Mesenchymal stem cell (in vitro differentiated cells and primary cell): ENCODE measurements around the gene DOCK6.
A peak's percentile ranks its signal among the peaks of the same experiment; 100 is the strongest.

Source experiments
- DNase-seq: peaks from one replicate; pipeline ENCODE4 v3.0.0-alpha.2; 2013
- H2AFZ ChIP-seq: one replicate; pipeline ENCODE4 v1.6.1; 2013; ENCODE audit warnings: low read depth, mild to moderate bottlenecking, control low read depth, inconsistent platforms, low read length, moderate library complexity
- H2AK5ac ChIP-seq: 2 replicates; pipeline ENCODE4 v1.6.1; 2013; ENCODE audit warnings: low read length, moderate library complexity, mild to moderate bottlenecking, inconsistent platforms; ENCODE audit not compliant: severe bottlenecking
- H2BK120ac ChIP-seq: one replicate; pipeline ENCODE4 v1.6.1; 2013; ENCODE audit warnings: low read depth, mild to moderate bottlenecking, inconsistent platforms, low read length, moderate library complexity
- H2BK12ac ChIP-seq, 2 experiments: one replicate each; pipeline ENCODE4 v1.6.1; 2013; ENCODE audit warnings: inconsistent platforms in 2 of 2, low read length in 2 of 2, mild to moderate bottlenecking in 2 of 2, moderate library complexity in 2 of 2, control low read depth in 1 of 2
- H2BK15ac ChIP-seq: one replicate; pipeline ENCODE4 v1.6.1; 2013; ENCODE audit warnings: mild to moderate bottlenecking, low read depth, inconsistent platforms; ENCODE audit not compliant: poor library complexity, severe bottlenecking
- H2BK5ac ChIP-seq: 2 replicates; pipeline ENCODE4 v1.6.1; 2013; ENCODE audit warnings: low read depth, mild to moderate bottlenecking, low read length, control low read depth, inconsistent platforms; ENCODE audit not compliant: poor library complexity, severe bottlenecking
- H3K14ac ChIP-seq, 2 experiments: one replicate each; pipeline ENCODE4 v1.6.1; 2013; ENCODE audit warnings: inconsistent platforms in 2 of 2, low read length in 2 of 2, control low read depth in 1 of 2, mild to moderate bottlenecking in 1 of 2, moderate library complexity in 1 of 2
- H3K18ac ChIP-seq, 2 experiments: one replicate each; pipeline ENCODE4 v1.6.1; 2013; ENCODE audit warnings: inconsistent platforms in 2 of 2, low read length in 2 of 2, control low read depth in 1 of 2, low read depth in 1 of 2, mild to moderate bottlenecking in 1 of 2
- H3K23ac ChIP-seq, 2 experiments: one replicate each; pipeline ENCODE4 v1.6.1; 2013; ENCODE audit warnings: inconsistent platforms in 2 of 2, low read length in 2 of 2, mild to moderate bottlenecking in 2 of 2, moderate library complexity in 2 of 2, control low read depth in 1 of 2
- H3K27ac ChIP-seq: 2 replicates; pipeline ENCODE4 v1.5.1; 2013; ENCODE audit warnings: mild to moderate bottlenecking, moderate library complexity, low read length, control low read depth, inconsistent platforms; ENCODE audit not compliant: poor library complexity, severe bottlenecking
- H3K27me3 ChIP-seq, 2 experiments: 2 replicates each; pipeline versions ENCODE4 v1.6.1 to v1.7.0; 2013; ENCODE audit warnings: low read length in 2 of 2, mild to moderate bottlenecking in 2 of 2, moderate library complexity in 2 of 2, control low read depth in 1 of 2, inconsistent platforms in 1 of 2; ENCODE audit not compliant: control insufficient read depth in 1 of 2, insufficient read depth in 1 of 2
- H3K36me3 ChIP-seq, 2 experiments: 2 replicates each; pipeline versions ENCODE4 v1.6.1 to v1.7.0; 2013; ENCODE audit warnings: low read length in 2 of 2, control low read depth in 1 of 2, inconsistent platforms in 1 of 2, low read depth in 1 of 2, mild to moderate bottlenecking in 1 of 2; ENCODE audit not compliant: insufficient read depth in 2 of 2, control insufficient read depth in 1 of 2
- H3K4ac ChIP-seq, 2 experiments: one replicate each; pipeline ENCODE4 v1.6.1; 2013; ENCODE audit warnings: inconsistent platforms in 2 of 2, low read length in 2 of 2, mild to moderate bottlenecking in 2 of 2, moderate library complexity in 2 of 2, control low read depth in 1 of 2, low read depth in 1 of 2
- H3K4me1 ChIP-seq: 2 replicates; pipeline ENCODE4 v1.6.1; 2013; ENCODE audit warnings: low read depth, low read length, control low read depth; ENCODE audit not compliant: control insufficient read depth, insufficient read depth
- H3K4me2 ChIP-seq: 2 replicates; pipeline ENCODE4 v1.6.1; 2013; ENCODE audit warnings: low read length, mild to moderate bottlenecking, inconsistent platforms; ENCODE audit not compliant: poor library complexity, severe bottlenecking
- H3K4me3 ChIP-seq, 2 experiments: 2 replicates each; pipeline versions ENCODE4 v1.5.1 to v1.7.0; 2013; ENCODE audit warnings: low read length in 2 of 2, mild to moderate bottlenecking in 2 of 2, control low read depth in 1 of 2, low read depth in 1 of 2; ENCODE audit not compliant: insufficient read depth in 1 of 2
- H3K79me1 ChIP-seq: replicated peaks from 2 replicates; pipeline ENCODE4 v1.6.1; 2013; ENCODE audit warnings: mild to moderate bottlenecking, control low read depth, low read length, inconsistent platforms; ENCODE audit not compliant: poor library complexity, severe bottlenecking
- H3K9ac ChIP-seq: 2 replicates; pipeline ENCODE4 v1.7.0; 2013; ENCODE audit warnings: mild to moderate bottlenecking, low read length, moderate library complexity
- H3K9me3 ChIP-seq: 2 replicates; pipeline ENCODE4 v1.7.0; 2013; ENCODE audit warnings: mild to moderate bottlenecking, low read length; ENCODE audit not compliant: control insufficient read depth
- H4K8ac ChIP-seq: one replicate; pipeline ENCODE4 v1.6.1; 2013; ENCODE audit warnings: inconsistent platforms, mild to moderate bottlenecking, low read length, moderate library complexity
- H4K91ac ChIP-seq: one replicate; pipeline ENCODE4 v1.6.1; 2013; ENCODE audit warnings: mild to moderate bottlenecking, low read length, inconsistent platforms
- WGBS: methylation state at CpG from one replicate; pipeline ENCODE4 v1.1.7; 2013; ENCODE audit warnings: mixed read lengths; 5-methylcytosine and 5-hydroxymethylcytosine counted together

DOCK6 gene

GRCh38 chr19:11299946-11300810, 37.9 kb upstream of the DOCK6 start:
- H2AK5ac ChIP-seq: no peak overlapping the region
- H4K8ac ChIP-seq: no peak overlapping the region
- WGBS: 98% methylated on average over 5 of the region's 8 CpGs
- no peaks in the 10 kb centered on the region for H3K4me1 ChIP-seq
- no peak overlapping the region for H2AFZ ChIP-seq
- no peak overlapping the region for H2BK5ac ChIP-seq
- no peak overlapping the region for H3K9ac ChIP-seq
- no peak overlapping the region for H2BK15ac ChIP-seq
- peak overlapping the region; percentile 34 for H4K91ac ChIP-seq
- no peaks in the 10 kb centered on the region for H3K36me3 ChIP-seq
- H3K4me3 ChIP-seq: no peak overlapping the region
- no peak overlapping the region for H2BK120ac ChIP-seq
- no peak overlapping the region for H3K4ac ChIP-seq
- peaks cover 19 to 22% of the 10 kb centered on the region in 2 experiments for H3K27me3 ChIP-seq
- no peaks in the 10 kb centered on the region for H3K79me1 ChIP-seq
- no peak for DNase-seq
- no peak overlapping the region for H2BK12ac ChIP-seq
- no peak overlapping the region for H3K23ac ChIP-seq
- no peaks in the 10 kb centered on the region for H3K9me3 ChIP-seq
- no peak overlapping the region for H3K4me2 ChIP-seq
- no peak overlapping the region for H3K27ac ChIP-seq
- H3K18ac ChIP-seq: no peak overlapping the region
- no peak overlapping the region for H3K14ac ChIP-seq

GRCh38 chr19:11296264-11296663, 33.9 kb upstream of the DOCK6 start:
- 67% methylated on average over 7 of the region's 7 CpGs for WGBS
- Histone ChIP-seq H3K14ac (no peak overlapping the region), H3K9ac (no peak overlapping the region), H2BK12ac (peak overlapping the region in 1 of 2 experiments; percentile 29), H3K36me3 (no peaks in the 10 kb centered on the region), H3K4ac (no peak overlapping the region), H3K23ac (no peak overlapping the region), H3K9me3 (no peaks in the 10 kb centered on the region), H3K79me1 (no peaks in the 10 kb centered on the region), H3K4me3 (no peak overlapping the region), H3K27me3 (peaks cover 14 to 17% of the 10 kb centered on the region in 2 experiments), H3K4me1 (peaks cover 2% of the 10 kb centered on the region), H4K8ac (no peak overlapping the region), H2BK120ac (no peak overlapping the region), H2AFZ (no peak overlapping the region), H2AK5ac (no peak overlapping the region), H3K4me2 (no peak overlapping the region), H4K91ac (no peak overlapping the region), H2BK15ac (no peak overlapping the region), H3K18ac (no peak overlapping the region), H2BK5ac (no peak overlapping the region), H3K27ac (no peak overlapping the region)
- DNase-seq: no peak

- Histone ChIP-seq H3K23ac (no peak within 1 kb of the TSS), H3K4me2 (no peak within 1 kb of the TSS), H3K27me3 (peaks cover 9 to 12% of the 10 kb centered on the region in 2 experiments), H2AFZ (no peak within 1 kb of the TSS), H3K9ac (no peak within 1 kb of the TSS), H3K4ac (no peak within 1 kb of the TSS), H3K36me3 (no peaks in the 10 kb centered on the region), H2BK120ac (no peak within 1 kb of the TSS), H3K4me3 (no peak within 1 kb of the TSS), H2AK5ac (no peak within 1 kb of the TSS), H4K91ac (no peak within 1 kb of the TSS), H3K9me3 (no peaks in the 10 kb centered on the region), H3K79me1 (no peaks in the 10 kb centered on the region), H3K4me1 (peaks cover 2% of the 10 kb centered on the region), H2BK15ac (no peak within 1 kb of the TSS), H3K14ac (no peak within 1 kb of the TSS), H2BK5ac (no peak within 1 kb of the TSS), H4K8ac (no peak within 1 kb of the TSS), H3K18ac (peak within 1 kb of the TSS in 1 of 2 experiments; percentile 55), H2BK12ac (peak within 1 kb of the TSS; percentile 29 to 67), H3K27ac (no peak within 1 kb of the TSS)
- no peak for DNase-seq
- WGBS: 90% methylated on average over 7 of the region's 8 CpGs
Observed at GRCh38 chr19:11295665-11296245, 33.4 kb upstream of the DOCK6 start, which contains the start of gene TSPAN16. Gene TSPAN16 (plus strand): TSS chr19:11296160. CDS start chr19:11296298, 138 bp downstream.

- Histone ChIP-seq H3K23ac (no peak overlapping the region), H4K91ac (no peak overlapping the region), H3K27me3 (peaks cover 3 to 7% of the 10 kb centered on the region in 2 experiments), H3K14ac (no peak overlapping the region), H2AFZ (no peak overlapping the region), H3K4ac (no peak overlapping the region), H3K79me1 (no peaks in the 10 kb centered on the region), H3K4me2 (no peak overlapping the region), H3K18ac (no peak overlapping the region), H4K8ac (no peak overlapping the region), H2BK15ac (no peak overlapping the region), H3K4me1 (peaks cover 2% of the 10 kb centered on the region), H2AK5ac (no peak overlapping the region), H3K4me3 (no peak overlapping the region), H3K36me3 (no peaks in the 10 kb centered on the region), H3K27ac (no peak overlapping the region), H2BK120ac (no peak overlapping the region), H3K9ac (no peak overlapping the region), H2BK12ac (peak overlapping the region in 1 of 2 experiments; percentile 67), H2BK5ac (no peak overlapping the region), H3K9me3 (no peaks in the 10 kb centered on the region)
- WGBS: 93% methylated on average over 4 of the region's 4 CpGs
- no peak for DNase-seq
Observed at GRCh38 chr19:11295180-11295579, 32.9 kb upstream of the DOCK6 start.
